Neural cell (in vitro differentiated cells): ENCODE results near the gene CFAP47.

ENCODE experiments used
- CTCF ChIP-seq: fragments of 450-650 bp; IDR thresholded peaks from 2 replicates; pipeline ENCODE4 v1.5.1; 2014; ENCODE audit warnings: antibody characterized with exemption, mild to moderate bottlenecking, moderate library complexity; ENCODE audit not compliant: poor library complexity, severe bottlenecking
- EP300 ChIP-seq: fragments of 450-650 bp; conservative IDR thresholded peaks from 2 replicates; pipeline ENCODE4 v1.6.1; 2014; ENCODE audit warnings: antibody characterized with exemption, mild to moderate bottlenecking, moderate library complexity; ENCODE audit not compliant: poor library complexity, severe bottlenecking
- POLR2AphosphoS5 ChIP-seq: IDR thresholded peaks from 2 replicates; pipeline ENCODE4 v1.6.1; 2012
- TAF1 ChIP-seq: IDR thresholded peaks from 2 replicates; pipeline ENCODE4 v1.6.1; 2012; ENCODE audit warnings: low read depth

GRCh38 chrX:35880601-35881000 is 38.9 kb upstream of the CFAP47 start:
- TF ChIP-seq CTCF = no peak
- TF ChIP-seq POLR2AphosphoS5 = no peak
- TF ChIP-seq TAF1 = no peak
- TF ChIP-seq EP300 = no peak
